Adipose tissue (tissue), 3 donors: ENCODE data around the gene PRKCE. TPM values are rescaled to one million over a fixed set of nuclear protein-coding genes. Genes with fewer than 3 reads are reported as not detected.

Source experiments
- H3K27ac ChIP-seq: one replicate; pipeline ENCODE4 v1.5.1; 2013; ENCODE audit warnings: low read depth, low read length
- WGBS, 3 donors: extraction: QIAGEN DNeasy Blood & Tissue Kit; methylation state at CpG; one replicate each; pipeline ENCODE4 v1.1.7; 2013; 5-methylcytosine and 5-hydroxymethylcytosine counted together
- polyA plus RNA-seq, 3 donors: library from polyadenylated mRNA; stranded (reverse); fragments of 200-250 nt; gene quantifications; one replicate each; pipeline ENCODE4 v1.2.3, GENCODE V29; 2013
- donor health status: healthy with polysubstance abuse.
- donor health status: Bipolar disorder and iron deficiency.
- donor health status: healthy.

PRKCE gene
- polyA plus RNA-seq, 3 donors: 2.8 to 4.6 (median 3.5) TPM

DNA sequence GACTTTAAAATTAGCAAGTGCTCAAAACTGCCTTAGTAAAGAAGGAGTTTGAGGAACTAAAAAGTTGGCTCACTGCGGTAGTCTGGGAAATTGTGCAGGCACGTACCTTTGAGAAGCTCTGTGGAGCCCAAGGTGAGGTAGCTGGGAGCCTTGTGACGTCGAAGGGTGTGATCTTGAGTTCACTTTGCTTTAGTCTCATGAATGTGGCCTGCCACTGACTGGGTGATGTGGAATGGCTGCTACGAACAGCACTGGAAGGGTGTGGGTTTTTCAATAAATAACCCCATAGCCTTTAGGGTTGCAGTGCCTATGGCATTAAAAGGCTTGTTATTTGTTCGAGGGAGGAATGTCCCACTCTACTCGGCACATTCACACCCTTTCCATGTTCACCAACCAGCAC, 312.3 kb downstream of the PRKCE start:
- no peak overlapping the region for H3K27ac ChIP-seq
- WGBS, 3 donors: 66 to 89% (median 67%) methylated on average over 7 of the region's 7 CpGs

DNA sequence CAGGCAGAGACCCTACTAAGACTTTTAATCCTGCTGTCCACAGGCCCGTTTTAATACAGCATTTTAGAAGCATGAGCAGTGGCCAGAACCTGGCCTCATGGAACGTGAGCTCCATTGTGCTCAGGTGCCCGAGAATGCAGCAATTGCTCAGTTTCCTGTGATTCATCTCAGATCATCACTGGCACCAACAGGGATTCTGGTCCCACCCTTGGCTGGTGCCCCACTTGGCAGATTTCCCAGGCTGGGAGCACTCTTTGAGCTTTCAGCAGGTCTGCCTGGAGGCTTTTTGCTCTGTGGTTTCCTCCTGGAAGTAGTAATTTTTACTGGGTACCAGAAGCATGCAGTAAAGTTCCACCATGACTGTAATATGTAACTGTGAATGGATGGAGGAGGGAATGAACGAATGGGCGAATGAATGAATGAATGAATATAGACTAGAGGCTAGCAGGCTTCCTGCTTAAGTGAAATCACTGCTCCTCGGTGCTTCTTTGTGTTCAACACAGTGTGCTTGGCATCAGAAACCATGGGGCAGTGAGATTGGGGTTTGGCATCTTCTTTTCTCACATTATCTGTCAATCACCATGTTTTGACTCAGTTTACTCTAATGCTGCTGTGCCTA, 312.9 kb downstream of the PRKCE start:
- WGBS, 3 donors: 27 to 67% (median 40%) methylated on average over 6 of the region's 6 CpGs
- no peak overlapping the region for H3K27ac ChIP-seq

GRCh38 chr2:45964906-45965305, 313.4 kb downstream of the PRKCE start:
- 14 to 35% (median 19%) methylated on average over 4 of the region's 4 CpGs for WGBS, 3 donors
- no peak overlapping the region for H3K27ac ChIP-seq

DNA sequence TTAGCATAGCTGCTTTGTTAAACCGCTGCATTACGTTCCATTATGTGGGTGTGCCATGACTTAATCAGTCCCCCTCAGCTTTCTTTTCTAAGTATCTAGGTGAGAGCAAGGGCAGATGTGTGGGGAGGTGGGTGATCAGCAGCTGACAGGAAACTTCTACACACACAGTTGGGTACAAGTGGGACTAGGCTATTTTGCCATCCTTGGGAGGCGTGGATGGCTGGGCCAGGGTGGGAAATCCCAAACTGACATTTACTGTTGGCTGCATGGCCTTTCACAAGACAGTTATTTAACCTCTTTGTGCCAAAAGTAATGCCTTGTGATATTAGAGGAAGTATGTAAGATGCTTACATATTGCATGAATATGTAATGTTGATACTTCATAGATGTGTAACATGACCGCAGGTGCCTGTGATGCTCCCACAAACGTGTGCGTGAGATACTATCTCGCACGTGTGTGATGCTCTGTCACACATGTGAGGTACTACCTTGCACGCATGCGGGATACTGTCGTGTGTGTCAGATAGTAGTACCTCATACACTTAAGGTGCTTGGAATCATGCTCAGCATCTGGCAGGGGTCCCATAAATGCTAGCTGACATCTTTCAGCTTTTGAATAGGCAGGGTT, 314.5 kb downstream of the PRKCE start:
- 92 to 94% (median 92%) methylated on average over 11 of the region's 11 CpGs for WGBS, 3 donors
- H3K27ac ChIP-seq: no peak overlapping the region

DNA sequence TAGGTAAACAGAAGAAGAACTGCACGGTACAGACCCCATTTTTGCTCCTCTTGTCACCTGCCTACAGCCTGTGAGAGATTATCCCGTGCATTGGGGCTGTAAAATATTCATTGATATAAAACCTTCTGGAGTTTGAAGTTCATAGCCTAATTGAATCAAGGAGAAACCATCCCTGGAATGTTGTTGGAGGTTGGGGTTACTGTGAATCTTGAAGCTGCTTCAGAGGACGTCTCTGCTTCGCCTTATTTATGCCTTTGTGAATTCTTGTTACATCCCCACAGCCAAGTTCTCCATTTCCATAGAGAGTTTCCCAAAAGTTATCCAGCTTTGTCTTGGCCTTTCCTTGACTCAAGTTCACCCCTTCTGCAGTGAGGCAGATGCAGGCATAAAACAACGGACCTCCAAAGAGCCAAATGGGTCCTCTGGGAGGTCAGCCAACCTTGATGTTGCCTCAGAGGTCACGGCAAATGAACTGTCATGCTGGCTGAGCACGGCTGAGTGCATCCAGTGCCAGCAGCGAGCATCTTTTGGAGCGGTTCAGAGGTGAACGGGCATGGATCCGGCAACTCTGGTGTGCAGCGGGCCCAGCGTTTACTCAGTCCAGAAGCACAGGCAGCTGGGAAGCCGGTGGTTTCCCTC, 317.6 kb downstream of the PRKCE start:
- 61 to 81% (median 73%) methylated on average over 14 of the region's 14 CpGs for WGBS, 3 donors
- no peak overlapping the region for H3K27ac ChIP-seq

GRCh38 chr2:45973426-45973825, 322.0 kb downstream of the PRKCE start:
- H3K27ac ChIP-seq: no peak overlapping the region
- WGBS, 3 donors: 63 to 84% (median 69%) methylated on average over 4 of the region's 4 CpGs

DNA sequence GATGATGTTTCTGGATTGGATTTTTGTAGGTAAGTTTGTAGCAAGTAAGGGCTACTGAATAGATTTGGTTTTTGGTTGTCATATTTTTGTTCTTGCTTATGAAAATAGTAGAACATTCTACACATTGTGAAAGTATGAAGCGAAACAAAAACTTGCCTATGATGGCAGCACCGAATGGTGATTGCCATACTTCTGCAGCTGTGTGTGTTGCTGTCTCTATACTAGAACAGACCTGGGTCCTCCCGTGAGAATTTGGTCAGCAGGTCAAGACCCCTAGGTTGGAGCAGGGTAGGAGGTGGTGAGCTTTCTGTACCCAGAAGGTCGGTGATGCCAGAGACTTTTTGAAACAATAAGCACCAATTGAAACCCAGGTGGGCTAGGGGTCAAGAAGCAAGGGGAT, 322.6 kb downstream of the PRKCE start:
- H3K27ac ChIP-seq: no peak overlapping the region
- WGBS, 3 donors: 94% methylated on average over 4 of the region's 4 CpGs

- 87 to 92% (median 87%) methylated on average over 7 of the region's 7 CpGs for WGBS, 3 donors
- no peak overlapping the region for H3K27ac ChIP-seq
Observed at GRCh38 chr2:45974762-45975408, 323.4 kb downstream of the PRKCE start.

GRCh38 chr2:45975752-45976517, 324.5 kb downstream of the PRKCE start:
- H3K27ac ChIP-seq: no peak overlapping the region
- 93 to 97% (median 94%) methylated on average over 14 of the region's 14 CpGs for WGBS, 3 donors

- no peak overlapping the region for H3K27ac ChIP-seq
- 82 to 87% (median 86%) methylated on average over 4 of the region's 4 CpGs for WGBS, 3 donors
Observed at GRCh38 chr2:45978302-45978859, 326.9 kb downstream of the PRKCE start.

DNA sequence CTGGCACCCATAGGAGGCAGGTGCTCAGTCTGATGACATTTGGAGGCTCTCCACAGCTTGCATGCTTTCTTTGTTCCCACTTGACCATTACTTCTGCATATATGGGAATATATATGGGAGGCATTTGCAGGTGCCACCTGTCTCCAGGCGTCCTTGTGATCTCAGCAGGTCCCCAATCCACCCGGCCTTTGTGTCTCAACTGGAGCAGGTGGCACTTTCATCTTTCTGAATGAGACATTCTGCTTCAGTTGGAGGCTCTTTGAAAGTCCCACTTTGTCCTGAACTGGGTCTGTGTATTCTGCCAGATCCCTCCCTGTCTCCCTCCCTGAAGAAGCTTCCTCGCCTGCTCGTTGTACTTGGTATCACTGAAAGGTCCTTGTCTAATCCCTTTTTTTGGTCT, 327.6 kb downstream of the PRKCE start:
- H3K27ac ChIP-seq: no peak overlapping the region
- WGBS, 3 donors: 90 to 95% (median 93%) methylated on average over 4 of the region's 4 CpGs

GRCh38 chr2:45980161-45980865, 328.8 kb downstream of the PRKCE start:
- 79 to 80% (median 79%) methylated on average over 11 of the region's 11 CpGs for WGBS, 3 donors
- H3K27ac ChIP-seq: no peak overlapping the region

DNA sequence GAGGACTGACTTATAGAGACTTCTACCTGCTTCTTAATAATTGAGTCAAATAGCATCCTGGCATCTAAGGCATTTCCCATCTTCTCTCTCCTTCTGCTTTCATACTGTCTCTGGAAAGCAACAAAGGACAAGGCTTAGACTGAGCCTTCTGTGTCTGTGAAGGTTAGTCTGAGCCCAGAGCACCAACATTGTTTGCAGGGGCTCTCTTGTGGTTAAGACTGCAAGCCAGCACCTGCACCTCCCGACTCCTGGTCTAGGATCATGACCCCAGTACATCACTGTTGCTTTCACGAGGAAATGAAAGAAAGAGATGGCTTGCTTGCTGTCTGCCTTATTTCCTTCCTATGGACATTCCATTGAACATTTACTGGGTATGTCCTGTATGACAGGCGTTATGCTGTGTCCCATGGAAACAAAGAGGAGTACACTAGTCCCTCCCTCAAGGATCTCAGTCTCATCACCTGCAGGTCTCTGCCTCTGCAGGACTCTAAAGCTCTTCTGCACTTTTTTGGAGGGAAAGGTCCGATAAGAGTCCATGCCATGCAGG, 330.0 kb downstream of the PRKCE start:
- no peak overlapping the region for H3K27ac ChIP-seq
- WGBS, 3 donors: 73 to 86% (median 86%) methylated on average over 4 of the region's 4 CpGs

- 96 to 99% (median 97%) methylated on average over 7 of the region's 7 CpGs for WGBS, 3 donors
- no peak overlapping the region for H3K27ac ChIP-seq
Observed at GRCh38 chr2:45982096-45982495, 330.6 kb downstream of the PRKCE start.

- 89 to 96% (median 93%) methylated on average over 7 of the region's 7 CpGs for WGBS, 3 donors
- no peak overlapping the region for H3K27ac ChIP-seq
Observed at GRCh38 chr2:45983213-45983612, 331.7 kb downstream of the PRKCE start.

GRCh38 chr2:45984366-45984765, 332.9 kb downstream of the PRKCE start:
- 97 to 98% (median 97%) methylated on average over 7 of the region's 7 CpGs for WGBS, 3 donors
- no peak overlapping the region for H3K27ac ChIP-seq

DNA sequence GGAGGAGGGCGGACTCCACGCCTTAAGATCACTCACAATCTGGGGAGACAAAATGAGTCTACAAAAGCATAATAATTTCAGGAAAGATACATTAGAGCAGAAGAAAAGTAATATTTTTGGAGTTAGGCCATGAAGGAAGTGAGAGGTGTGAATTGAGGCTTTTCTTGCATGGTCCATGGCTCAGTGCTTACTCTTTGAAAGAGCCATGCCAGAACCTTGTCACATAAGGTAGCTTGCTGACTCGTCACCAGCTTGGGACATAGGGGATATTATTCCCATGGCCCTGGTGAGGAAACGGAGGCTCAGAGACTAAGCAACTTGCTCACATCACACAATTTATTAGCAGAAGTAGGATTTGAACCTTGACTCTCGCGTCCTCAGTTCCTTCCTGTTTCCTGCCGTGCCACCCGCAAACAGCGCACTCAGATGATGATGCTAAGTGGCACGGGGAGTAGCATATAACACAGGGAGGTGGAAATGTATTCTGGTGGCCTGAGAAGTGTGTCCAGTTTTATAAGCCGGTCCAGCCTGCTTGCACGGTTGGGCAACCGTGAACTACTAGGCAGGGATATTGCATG, 333.5 kb downstream of the PRKCE start:
- no peak overlapping the region for H3K27ac ChIP-seq

More for the DNA sequence above, 333.5 kb downstream of the PRKCE start:
- 59 to 91% (median 68%) methylated on average over 13 of the region's 13 CpGs for WGBS, 3 donors
